Coronary artery (tissue), 2 donors: ENCODE data around the gene BTNL8.

Experiments used
- DNase-seq: peaks from one replicate; pipeline ENCODE4 v3.0.0-alpha.2; 2017; ENCODE audit warnings: low spot score
- H3K27ac ChIP-seq, 2 donors: fragments of 200-600 bp; sonication (generic); one replicate each; pipeline ENCODE4 v1.5.1; 2016 to 2019
- H3K4me3 ChIP-seq: fragments of 200-600 bp; sonication (generic); 2 replicates; pipeline ENCODE4 v1.5.1; 2016; ENCODE audit warnings: mild to moderate bottlenecking, moderate library complexity
- CTCF ChIP-seq: fragments of 200-600 bp; sonication (generic); IDR thresholded peaks from one replicate; pipeline ENCODE4 v1.5.1; 2019; ENCODE audit warnings: antibody characterized with exemption

BTNL8 gene

GRCh38 chr5:180977852-180978251, 78.9 kb downstream of the BTNL8 start:
- TF ChIP-seq CTCF = no peak
- DNase-seq = no peak
- H3K4me3 ChIP-seq = no peak overlapping the region
- no peak overlapping the region for H3K27ac ChIP-seq

DNA sequence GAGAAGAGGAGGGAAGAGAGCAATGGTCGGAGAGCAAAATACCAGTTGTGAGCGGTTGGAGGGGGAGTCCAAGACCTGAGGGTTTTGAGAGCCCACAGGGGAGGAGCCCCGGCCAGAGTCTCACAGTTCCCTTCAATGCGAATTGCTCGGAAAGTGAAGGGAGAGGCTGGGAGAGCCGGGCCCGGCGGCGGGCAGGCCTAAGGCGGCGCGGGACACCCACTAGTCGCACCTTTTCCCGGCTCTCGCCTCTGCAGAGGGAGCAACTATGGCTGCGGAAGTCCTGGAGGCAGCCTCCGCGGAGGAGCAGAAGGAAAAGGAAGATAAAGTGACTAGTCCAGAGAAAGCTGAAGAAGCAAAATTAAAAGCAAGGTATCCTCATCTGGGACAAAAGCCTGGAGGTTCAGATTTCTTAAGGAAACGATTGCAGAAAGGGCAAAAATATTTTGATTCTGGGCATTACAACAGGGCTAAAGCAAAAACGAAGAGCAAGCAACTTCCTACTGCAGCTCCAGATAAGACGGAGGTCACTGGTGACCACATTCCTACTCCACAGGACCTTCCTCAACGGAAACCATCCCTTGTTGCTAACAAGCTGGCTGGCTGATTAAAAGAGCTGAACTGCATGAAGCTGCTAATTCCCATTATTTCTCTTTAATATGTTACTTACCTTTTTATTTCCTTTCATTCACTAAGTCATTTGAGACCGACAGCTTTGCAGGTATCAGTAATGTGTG, 83.2 kb downstream of the BTNL8 start:
- TF ChIP-seq CTCF = no peak

GRCh38 chr5:180988016-180988415, 89.1 kb downstream of the BTNL8 start:
- TF ChIP-seq CTCF = no peak
- Histone ChIP-seq H3K4me3 (no peak overlapping the region), H3K27ac (no peak overlapping the region)
- no peak for DNase-seq

More for the DNA sequence above, 83.2 kb downstream of the BTNL8 start:
- H3K4me3 ChIP-seq = no peak overlapping the region
- no peak overlapping the region for H3K27ac ChIP-seq
- no peak for DNase-seq

DNA sequence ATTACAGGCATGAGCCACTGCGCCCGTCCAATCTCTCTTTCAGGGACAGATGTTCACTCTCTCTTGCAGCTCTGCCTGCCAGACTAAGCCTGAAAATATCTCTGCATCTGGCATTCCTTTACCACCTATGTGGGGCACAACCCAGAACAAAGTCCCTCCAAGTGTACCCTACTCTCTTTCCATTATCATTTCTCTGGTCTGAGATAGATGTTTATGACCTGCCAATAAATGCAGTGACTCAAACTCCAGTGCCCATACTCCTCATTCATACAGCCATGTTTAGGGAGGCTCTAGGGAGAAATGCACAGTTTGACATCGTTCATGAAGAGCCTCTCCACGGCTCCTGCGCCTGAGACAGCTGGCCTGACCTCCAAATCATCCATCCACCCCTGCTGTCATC, 89.6 kb downstream of the BTNL8 start, which contains the start of gene BTNL3:
Gene BTNL3, plus strand, starts transcription at position 255 of the 400 bp plus-strand sequence. CDS start 183 bp downstream, outside the sequence.
- no peak within 1 kb of the TSS for H3K4me3 ChIP-seq

DNA sequence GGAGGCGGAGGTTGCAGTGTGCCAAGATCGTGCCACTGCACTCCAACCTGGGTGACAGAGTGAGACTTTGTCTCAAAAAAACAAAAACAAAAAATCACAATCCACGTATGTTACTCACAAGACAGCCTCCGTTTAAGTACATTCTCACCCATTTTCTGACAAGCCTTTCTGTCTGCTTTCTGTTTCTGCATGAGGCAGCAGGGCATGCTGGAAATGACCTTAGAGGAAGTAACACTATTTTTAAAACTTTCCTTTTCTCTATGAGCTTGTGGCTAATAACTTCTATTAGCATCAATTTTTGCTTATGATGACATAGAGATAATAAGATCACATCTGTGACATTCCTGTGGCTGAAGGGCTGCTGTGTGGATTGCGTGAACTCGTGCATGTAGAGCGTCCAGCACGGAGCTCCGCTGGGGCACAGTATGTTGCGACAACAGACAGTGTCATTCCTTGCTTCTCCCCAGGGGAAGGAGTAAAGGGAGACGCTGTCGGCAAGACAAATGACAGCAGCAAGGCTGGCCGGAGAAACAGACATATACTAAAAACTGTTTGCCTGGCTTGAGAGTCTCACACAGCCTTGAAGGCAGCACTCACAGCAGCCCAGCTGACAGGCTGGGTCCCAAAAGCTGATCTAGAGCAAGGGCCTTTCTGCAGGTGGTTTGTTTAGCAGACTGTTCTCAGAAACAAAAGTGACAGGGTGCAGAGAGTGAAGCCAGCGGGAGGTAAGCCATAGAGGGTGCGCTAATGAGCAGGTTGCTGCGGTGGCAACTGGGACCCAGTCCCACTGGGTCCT, 91.3 kb downstream of the BTNL8 start:
- Histone ChIP-seq H3K27ac (no peak overlapping the region), H3K4me3 (no peak overlapping the region)
- no peak for TF ChIP-seq CTCF
- no peak for DNase-seq

More for the DNA sequence above, 89.6 kb downstream of the BTNL8 start, which contains the start of gene BTNL3:
- no peak within 1 kb of the TSS for H3K27ac ChIP-seq
- TF ChIP-seq CTCF = no peak
- DNase-seq = no peak

DNA sequence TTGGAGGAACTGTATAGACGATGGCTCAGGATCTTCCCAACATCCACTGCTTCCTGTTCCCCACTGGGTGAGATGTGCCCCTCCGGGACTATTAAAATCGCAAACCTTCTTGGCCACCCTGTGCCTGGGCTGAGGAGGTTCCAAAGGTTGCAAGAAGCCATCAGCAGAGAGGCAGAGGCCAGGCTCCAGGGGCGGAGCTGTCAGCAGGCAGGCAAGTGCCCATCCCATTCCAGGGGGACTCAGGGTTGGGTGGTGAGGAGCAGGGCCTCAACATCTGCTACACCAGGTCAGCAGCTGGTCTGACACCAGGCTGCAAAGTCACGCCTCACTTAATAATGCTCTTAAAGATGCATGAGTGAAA, 91.9 kb downstream of the BTNL8 start:
- no peak overlapping the region for H3K27ac ChIP-seq
- no peak for TF ChIP-seq CTCF
- H3K4me3 ChIP-seq = no peak overlapping the region
- no peak for DNase-seq
